RPMI8226 (cell line): Measurements from ENCODE around the gene RFT1.
A peak's percentile ranks its signal among the peaks of the same experiment; 100 is the strongest.

Source experiments
- DNase-seq: peaks from one replicate; pipeline ENCODE4 v3.0.0-alpha.2; 2015

The RFT1 gene

DNA sequence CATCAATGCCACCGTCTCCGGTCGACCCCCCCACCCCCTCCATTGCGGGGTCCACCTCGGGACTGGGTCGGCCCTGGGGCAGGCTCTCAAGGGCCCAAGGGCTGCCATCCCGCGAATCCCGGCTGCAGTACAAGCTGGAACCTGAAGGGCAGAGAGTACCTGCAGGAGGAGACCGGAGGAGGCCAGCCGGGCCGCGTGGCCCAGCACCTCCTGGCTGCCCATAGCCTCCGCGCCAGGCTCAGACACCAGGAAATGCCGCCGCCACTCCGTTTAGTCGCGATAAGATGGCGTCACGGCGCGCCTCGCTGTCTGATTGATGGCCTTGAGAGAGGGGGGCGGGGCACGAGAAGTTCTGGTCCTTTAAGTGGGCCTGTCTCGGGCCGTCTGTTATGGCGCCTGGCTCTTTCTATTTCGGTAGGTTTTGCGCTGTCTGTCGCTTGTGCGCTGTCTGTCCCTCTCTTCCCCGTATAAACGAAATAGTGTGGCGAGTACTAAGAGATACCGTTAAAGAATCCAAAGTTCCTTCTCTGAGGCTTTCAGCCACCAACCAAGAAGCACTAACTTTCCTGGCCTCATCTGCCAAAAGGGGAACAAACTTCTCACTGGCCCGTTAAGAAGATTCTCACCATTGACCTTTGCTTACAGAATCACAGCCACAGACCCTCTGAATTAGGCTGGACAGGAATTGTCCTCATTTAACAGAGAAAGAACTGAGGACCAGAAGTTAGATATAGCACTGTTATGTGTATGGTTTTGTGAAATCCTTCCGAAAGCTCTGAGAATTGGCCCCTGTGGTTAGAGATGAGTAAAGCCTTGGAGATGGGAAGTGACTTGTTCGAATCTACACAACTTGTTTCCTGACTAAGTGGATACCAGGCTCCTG is at the start of gene RFT1:
Gene RFT1, minus strand, starts transcription at position 257 of the 883 bp plus-strand sequence. Its CDS starts 35 bp downstream, at position 222.
- DNase-seq: peak; percentile 98

- no peak for DNase-seq
These were observed 49.3 kb upstream of the RFT1 start for GRCh38 chr3:53179580-53179979.

DNA sequence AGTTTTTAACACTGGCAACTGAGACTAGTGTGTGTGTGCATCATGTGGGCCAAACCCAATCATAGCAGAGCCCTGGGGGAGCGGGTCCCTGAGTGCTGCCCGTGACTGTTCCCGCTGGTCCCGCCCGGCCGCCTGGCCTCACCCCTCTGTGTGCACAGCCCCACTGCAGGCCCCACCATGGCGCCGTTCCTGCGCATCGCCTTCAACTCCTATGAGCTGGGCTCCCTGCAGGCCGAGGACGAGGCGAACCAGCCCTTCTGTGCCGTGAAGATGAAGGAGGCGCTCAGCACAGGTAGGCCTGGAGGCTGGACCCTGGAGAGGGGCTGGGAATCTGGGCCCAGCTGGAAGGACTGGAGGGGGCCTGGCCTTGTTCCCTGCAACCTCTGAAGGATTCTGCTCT is 48.0 kb upstream of the RFT1 start:
- no peak for DNase-seq

- no peak for DNase-seq
These were observed 45.6 kb upstream of the RFT1 start for GRCh38 chr3:53175613-53176540.

DNA sequence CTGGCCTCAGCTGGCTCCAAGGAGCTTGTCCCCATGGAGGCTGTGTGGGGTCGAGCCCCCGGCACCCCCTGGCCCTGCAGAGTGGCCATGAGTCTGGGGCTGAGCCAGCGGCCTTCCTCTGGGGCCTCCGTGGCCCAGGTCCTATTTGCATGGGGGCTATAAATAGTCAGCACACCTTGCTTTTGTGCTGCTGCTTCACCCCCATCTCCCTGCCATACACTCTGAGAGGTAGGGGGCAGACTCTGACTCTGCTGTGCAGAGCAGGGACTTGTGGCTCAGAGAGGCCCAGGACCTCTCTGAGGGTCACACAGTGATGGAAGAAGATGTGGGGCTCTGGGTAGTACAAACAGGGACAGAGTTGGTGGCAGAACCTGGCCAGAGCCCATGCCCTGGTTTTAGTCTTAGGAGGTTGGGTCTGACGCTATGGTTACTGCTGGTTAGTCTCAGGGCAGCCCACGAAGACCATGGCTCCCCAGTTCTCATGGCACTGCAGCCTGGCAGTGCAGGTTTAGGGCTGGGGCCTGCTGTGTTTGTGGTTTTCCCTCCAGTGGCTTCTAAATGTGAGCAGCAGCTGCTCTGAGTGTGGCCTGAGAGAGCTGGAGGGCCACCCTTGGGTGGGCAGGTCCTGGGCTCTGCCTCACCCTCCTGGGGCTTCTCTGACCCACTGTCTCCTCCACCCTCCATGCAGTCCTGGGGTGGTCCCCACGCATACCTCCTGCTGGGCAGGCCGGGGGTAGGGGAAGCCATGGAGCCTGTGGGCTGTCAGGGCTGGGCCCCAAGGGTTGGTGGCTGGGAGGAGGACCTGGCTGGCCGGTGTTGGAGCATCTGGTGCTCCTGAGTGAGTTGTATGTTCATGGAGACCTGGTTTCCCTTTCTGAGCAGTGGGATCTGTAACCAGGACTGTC is 44.4 kb upstream of the RFT1 start:
- DNase-seq: no peak

DNA sequence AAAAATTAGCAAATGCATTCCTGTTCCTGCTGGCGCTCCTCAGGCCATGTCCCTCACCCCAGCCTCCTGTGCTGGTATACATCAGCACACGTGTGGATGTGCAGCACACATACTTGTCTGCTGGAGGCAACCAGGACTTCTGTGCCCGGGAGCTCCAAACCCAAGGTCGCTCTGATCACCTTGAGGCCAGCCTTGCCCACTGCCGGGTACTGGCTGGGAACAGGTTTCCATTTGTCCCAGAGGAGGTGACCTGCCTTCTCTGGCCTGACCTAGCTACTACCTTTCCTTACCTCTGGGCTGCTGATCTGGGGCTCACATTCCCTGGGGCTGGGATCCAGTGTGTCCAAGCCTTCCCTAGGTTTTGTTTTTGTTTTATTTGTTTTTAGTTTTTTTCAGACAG is 42.9 kb upstream of the RFT1 start:
- DNase-seq: no peak

- no peak for DNase-seq
These were observed 41.7 kb upstream of the RFT1 start for GRCh38 chr3:53171827-53172505.

DNA sequence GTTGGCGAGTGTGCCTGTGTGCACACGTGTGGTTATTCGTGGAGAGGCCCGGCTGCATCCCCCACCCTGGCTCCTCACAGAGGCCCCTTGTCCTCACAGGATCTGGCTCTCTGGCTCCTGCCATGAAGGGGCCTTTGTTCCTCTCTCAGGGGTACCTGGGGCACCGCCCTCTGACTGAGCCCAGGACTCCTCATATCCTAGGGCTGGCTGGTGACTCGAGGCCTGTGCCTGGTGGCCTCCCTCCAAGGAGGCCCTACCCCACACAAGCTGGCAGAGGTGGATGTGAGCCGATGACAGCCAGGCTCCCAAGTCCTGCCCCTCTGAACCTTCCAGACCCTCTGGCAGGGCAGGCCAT is 40.8 kb upstream of the RFT1 start:
- DNase-seq: no peak

DNA sequence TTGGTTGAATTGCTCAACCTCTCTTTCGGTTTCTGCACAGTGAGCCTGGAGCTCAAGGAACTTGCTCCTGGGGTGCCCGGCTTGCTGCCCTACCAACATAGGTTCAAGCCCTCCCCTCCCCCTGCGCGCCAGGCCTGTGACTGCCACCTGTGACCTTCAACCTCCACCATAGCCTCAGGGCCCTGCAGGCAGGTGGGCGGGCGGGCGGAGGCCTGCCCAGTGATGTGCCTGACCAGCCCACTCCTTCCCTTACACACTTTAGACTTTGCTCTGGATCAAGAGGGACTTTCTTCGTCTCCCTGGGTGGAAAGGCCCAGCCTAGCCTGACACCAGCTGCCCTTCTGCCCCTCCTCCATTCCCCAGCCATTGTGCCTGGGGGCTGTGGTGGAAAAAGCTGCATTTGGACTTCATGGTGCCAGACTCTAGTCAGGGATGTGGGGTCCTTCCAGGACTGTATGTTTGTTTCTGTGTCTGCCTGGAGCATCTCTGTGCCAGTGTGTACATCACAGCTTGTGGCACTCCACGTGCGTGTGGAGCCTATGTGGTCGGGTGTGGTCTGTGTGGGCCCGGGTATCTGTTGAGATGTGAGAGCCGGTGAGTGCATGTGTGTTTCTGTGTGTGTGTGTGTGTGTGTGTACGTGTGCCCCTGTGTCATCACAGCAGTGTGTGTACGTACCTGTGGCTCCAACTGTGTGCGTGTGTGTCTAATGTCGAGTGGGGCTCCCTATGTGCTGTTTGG is 40.3 kb upstream of the RFT1 start:
- DNase-seq: peak; percentile 91

DNA sequence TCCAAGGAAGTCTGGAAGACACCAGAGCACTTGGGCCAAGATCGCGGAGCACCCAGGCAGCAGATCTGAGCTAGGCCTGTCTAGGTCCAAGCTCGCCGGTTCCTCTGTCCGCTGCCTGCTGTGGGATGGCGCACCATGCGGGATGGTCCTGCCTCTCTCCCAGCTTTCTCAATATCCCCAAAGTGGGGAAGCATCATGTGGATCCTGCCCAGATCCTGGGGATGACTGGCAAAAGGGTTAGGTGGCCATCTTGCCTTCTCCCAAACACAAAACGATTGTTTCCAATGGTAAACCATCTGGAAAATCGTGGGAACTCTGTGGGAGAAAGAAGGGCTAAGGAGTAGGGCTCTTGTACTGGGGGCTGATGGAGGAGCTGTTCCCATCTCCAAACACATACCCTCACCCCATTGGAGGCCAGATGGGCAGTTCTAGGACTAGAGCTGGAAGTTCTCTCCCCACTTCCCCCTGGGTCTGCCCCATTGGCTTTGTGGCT is 39.6 kb upstream of the RFT1 start:
- DNase-seq: peak; percentile 18

- no peak for DNase-seq
These were observed 39.0 kb upstream of the RFT1 start for GRCh38 chr3:53169045-53169831.

- DNase-seq: no peak
These were observed 38.1 kb upstream of the RFT1 start for GRCh38 chr3:53168175-53168923.

GRCh38 chr3:53167418-53168174 is 37.4 kb upstream of the RFT1 start:
- no peak for DNase-seq

GRCh38 chr3:53166781-53167291 is 36.6 kb upstream of the RFT1 start:
- no peak for DNase-seq

- no peak for DNase-seq
These were observed 36.0 kb upstream of the RFT1 start for GRCh38 chr3:53166206-53166605.

GRCh38 chr3:53164911-53165310 is 34.7 kb upstream of the RFT1 start:
- DNase-seq: no peak

DNA sequence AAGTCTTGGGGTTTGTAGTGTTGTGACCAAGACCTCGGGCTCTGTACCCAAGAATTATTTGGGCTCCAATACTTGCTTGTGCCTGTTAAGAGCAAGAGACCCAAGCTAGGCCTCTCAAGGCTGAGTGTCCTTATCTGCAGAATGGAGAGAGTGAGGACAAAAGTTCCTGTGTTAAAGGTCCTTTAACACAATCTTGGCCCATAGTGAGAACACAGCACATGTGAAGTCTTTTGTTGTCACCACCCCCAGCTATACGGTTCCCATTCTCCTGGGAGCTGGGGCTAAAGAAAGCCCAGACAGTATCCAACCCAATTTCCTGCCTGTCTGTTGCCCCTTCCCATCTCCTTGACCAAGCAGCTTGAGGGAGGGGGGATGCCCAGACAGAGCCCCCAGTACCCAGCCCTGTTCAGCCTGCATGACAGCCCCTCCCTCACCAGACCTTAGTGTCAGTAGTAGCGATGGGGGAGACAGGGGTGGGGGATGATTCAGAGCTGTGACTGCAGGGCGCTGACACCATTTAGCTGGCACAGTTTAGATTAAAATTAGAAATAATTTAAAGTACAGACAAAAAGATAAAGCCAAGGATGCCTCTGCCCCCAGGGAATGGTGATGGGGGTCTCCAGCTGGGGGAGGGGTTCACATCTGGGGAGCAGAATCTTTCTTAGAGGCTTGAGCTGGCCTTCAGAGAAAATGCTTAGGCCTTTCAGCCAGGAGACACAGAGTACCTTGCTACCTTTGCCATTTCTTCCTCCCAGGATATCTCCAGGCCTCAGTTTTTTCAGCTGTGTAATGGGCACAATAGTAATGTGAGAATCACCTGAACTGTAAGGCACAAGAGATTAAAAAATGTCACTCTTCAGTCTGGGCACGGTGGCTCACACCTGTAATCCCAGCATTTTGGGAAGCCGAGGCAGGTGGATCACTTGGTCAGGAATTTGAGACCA is 33.5 kb upstream of the RFT1 start:
- no peak for DNase-seq
